Right atrium auricular region (tissue), 2 donors: Measurements from ENCODE around the gene RPS19BP1. TPM values are rescaled to one million over a fixed set of nuclear protein-coding genes. Genes with fewer than 3 reads are reported as not detected.
A peak's percentile ranks its signal among the peaks of the same experiment; 100 is the strongest.

ENCODE experiments used
- DNase-seq: peaks from one replicate; pipeline ENCODE4 v3.0.0-alpha.2; 2019; ENCODE audit warnings: low spot score
- H3K27ac ChIP-seq, 2 donors: fragments of 200-600 bp; sonication (generic); 1 replicate in 1 of 2; 2 replicates in 1 of 2; pipeline ENCODE4 v1.5.1; 2016 to 2019
- H3K27me3 ChIP-seq, 2 donors: fragments of 200-600 bp; sonication (generic); one replicate each; pipeline versions ENCODE4 v1.5.1 to v1.6.0; 2017 to 2019
- H3K36me3 ChIP-seq: fragments of 200-600 bp; sonication (generic); one replicate; pipeline ENCODE4 v1.5.1; 2016
- H3K4me1 ChIP-seq, 2 donors: fragments of 200-600 bp; sonication (generic); one replicate each; pipeline versions ENCODE4 v1.5.1 to v1.6.0; 2017 to 2019
- H3K4me3 ChIP-seq, 2 donors: fragments of 200-600 bp; sonication (generic); 1 replicate in 1 of 2; 2 replicates in 1 of 2; pipeline ENCODE4 v1.5.1; 2017 to 2019; ENCODE audit warnings: mild to moderate bottlenecking in 1 of 2, moderate library complexity in 1 of 2
- H3K9me3 ChIP-seq, 2 donors: fragments of 200-600 bp; sonication (generic); one replicate each; pipeline ENCODE4 v1.5.1; 2019
- CTCF ChIP-seq, 2 donors: fragments of 200-600 bp; sonication (generic); IDR thresholded peaks; one replicate each; pipeline ENCODE4 v1.5.1; 2019; ENCODE audit warnings: antibody characterized with exemption in 2 of 2
- total RNA-seq, 2 donors: library from RNA; depleted of rRNA; stranded (reverse); fragments of >200 nt; gene quantifications; one replicate each; pipeline ENCODE4 v1.1.0, GENCODE V29; 2016

RPS19BP1 gene
- total RNA-seq, 2 donors from 2014 or later = 88.1 to 135 TPM

GRCh38 chr22:39563571-39564428 lies 31.3 kb upstream of the RPS19BP1 start:
- Histone ChIP-seq H3K27ac (no peak overlapping the region), H3K36me3 (no peaks in the 10 kb centered on the region), H3K27me3 (no peaks in the 10 kb centered on the region), H3K4me1 (no peaks in the 10 kb centered on the region), H3K9me3 (no peaks in the 10 kb centered on the region), H3K4me3 (no peak overlapping the region)
- DNase-seq = no peak
- TF ChIP-seq CTCF (IDR thresholded peaks at IDR 0.05) = no peak

- H3K27ac ChIP-seq = no peak overlapping the region
- no peaks in the 10 kb centered on the region for H3K9me3 ChIP-seq
- no peaks in the 10 kb centered on the region for H3K36me3 ChIP-seq
- DNase-seq = no peak
- H3K27me3 ChIP-seq = peaks cover 5 to 8% of the 10 kb centered on the region in 2 donors
- no peak for TF ChIP-seq CTCF (IDR thresholded peaks at IDR 0.05)
- H3K4me3 ChIP-seq = no peak overlapping the region
- H3K4me1 ChIP-seq = peaks cover 0 to 7% of the 10 kb centered on the region in 2 donors
Measured at GRCh38 chr22:39562839-39563489, 30.4 kb upstream of the RPS19BP1 start.

- Histone ChIP-seq H3K9me3 (no peaks in the 10 kb centered on the region), H3K36me3 (no peaks in the 10 kb centered on the region), H3K4me1 (peaks cover 0 to 13% of the 10 kb centered on the region in 2 donors), H3K4me3 (no peak overlapping the region), H3K27ac (no peak overlapping the region), H3K27me3 (peaks cover 8 to 14% of the 10 kb centered on the region in 2 donors)
- TF ChIP-seq CTCF (IDR thresholded peaks at IDR 0.05) = no peak
- DNase-seq = no peak
Measured at GRCh38 chr22:39560127-39560526, 27.6 kb upstream of the RPS19BP1 start.

- Histone ChIP-seq H3K4me3 (no peak overlapping the region), H3K9me3 (no peaks in the 10 kb centered on the region), H3K4me1 (peaks cover 0 to 13% of the 10 kb centered on the region in 2 donors), H3K27me3 (peaks cover 8 to 14% of the 10 kb centered on the region in 2 donors), H3K27ac (no peak overlapping the region), H3K36me3 (no peaks in the 10 kb centered on the region)
- no peak for DNase-seq
- peak in 1 of 2 donors; percentile 33 for TF ChIP-seq CTCF (IDR thresholded peaks at IDR 0.05)
Measured at GRCh38 chr22:39559456-39560105, 27.0 kb upstream of the RPS19BP1 start.

GRCh38 chr22:39558950-39559349 lies 26.4 kb upstream of the RPS19BP1 start:
- DNase-seq = no peak
- TF ChIP-seq CTCF (IDR thresholded peaks at IDR 0.05) = no peak
- no peaks in the 10 kb centered on the region for H3K9me3 ChIP-seq
- no peak overlapping the region for H3K27ac ChIP-seq
- peaks cover 0 to 13% of the 10 kb centered on the region in 2 donors for H3K4me1 ChIP-seq
- H3K4me3 ChIP-seq = no peak overlapping the region
- H3K36me3 ChIP-seq = no peaks in the 10 kb centered on the region
- peaks cover 8 to 14% of the 10 kb centered on the region in 2 donors for H3K27me3 ChIP-seq
